Kidney (tissue), 14 donors: ENCODE data around the gene IDUA. TPM values are rescaled to one million over a fixed set of nuclear protein-coding genes. Genes with fewer than 3 reads are reported as not detected.
A peak's percentile ranks its signal among the peaks of the same experiment; 100 is the strongest.

Source experiments
- DNase-seq, 5 donors: peaks; one replicate each; pipeline ENCODE4 v3.0.0-alpha.2; 2013 to 2020
- FAIRE-seq: peaks from 2 replicates; lab custom pipeline; 2012; peaks lifted over from hg19 to GRCh38; lab: Jason Lieb, UNC
- H3K27ac ChIP-seq, 2 donors: one replicate each; pipeline ENCODE4 v1.7.0; 2013; ENCODE audit warnings: low read depth in 2 of 2, low read length in 2 of 2, inconsistent platforms in 1 of 2
- H3K27me3 ChIP-seq: one replicate; pipeline ENCODE4 v1.7.1; 2013; ENCODE audit warnings: low read length, inconsistent platforms; ENCODE audit not compliant: control insufficient read depth, insufficient read depth
- H3K36me3 ChIP-seq, 3 donors: one replicate each; pipeline versions ENCODE4 v1.7.0 to v1.7.1; 2013; ENCODE audit warnings: low read length in 3 of 3, control low read depth in 1 of 3, inconsistent platforms in 1 of 3; ENCODE audit not compliant: insufficient read depth in 3 of 3, control insufficient read depth in 2 of 3
- H3K4me1 ChIP-seq, 3 donors: one replicate each; pipeline versions ENCODE4 v1.7.0 to v1.7.1; 2013; ENCODE audit warnings: low read length in 3 of 3, inconsistent platforms in 1 of 3, low read depth in 1 of 3; ENCODE audit not compliant: control insufficient read depth in 2 of 3, insufficient read depth in 2 of 3
- H3K4me3 ChIP-seq, 3 donors: one replicate each; pipeline versions ENCODE4 v1.7.0 to v1.8.1; 2013; ENCODE audit warnings: low read length in 3 of 3, control low read depth in 1 of 3, inconsistent platforms in 1 of 3
- H3K9ac ChIP-seq, 3 donors: one replicate each; pipeline versions ENCODE4 v1.7.0 to v1.7.1; 2013; ENCODE audit warnings: low read length in 3 of 3, control low read depth in 1 of 3, inconsistent platforms in 1 of 3
- H3K9me3 ChIP-seq, 3 donors: one replicate each; pipeline versions ENCODE4 v1.7.0 to v1.7.1; 2013; ENCODE audit warnings: low read length in 3 of 3, control low read depth in 1 of 3, inconsistent platforms in 1 of 3; ENCODE audit not compliant: control insufficient read depth in 2 of 3, insufficient read depth in 1 of 3
- intact Hi-C: fragments of 100-400 bp; cut with DNase I; formaldehyde crosslinking; loops from one replicate; pipeline ENCODE4 v1.11.1; 2022
- polyA plus RNA-seq: library from polyadenylated mRNA; stranded (reverse); fragments of 350-450 nt; fragmentation: Illumina TruSeq; extraction: RNeasy Lipid Tissue Mini Kit (QIAGEN cat#74804); gene quantifications from one replicate; pipeline ENCODE4 v1.2.3, GENCODE V29; 2014; ENCODE audit warnings: low read depth, low replicate concordance; ENCODE audit not compliant: insufficient read depth
- total RNA-seq: library from RNA; stranded (reverse); fragmentation: NEBNext Ultra II Directional; extraction: Animal tissue kit (Norgen Biotek cat#: 25700); gene quantifications from one replicate; pipeline ENCODE4 v1.2.1, GENCODE V29; 2021
- TF ChIP-seq, protein P1 (sequence below): IDR thresholded peaks from 3 replicates; pipeline ENCODE4 v1.5.1; 2012; ENCODE audit warnings: mild to moderate bottlenecking, moderate library complexity, borderline replicate concordance; ENCODE audit not compliant: insufficient read depth; ENCODE audit errors: extremely low read depth
- donor health status: control.
- donor health status: control.
- donor health status: control.
- donor health status: control.
- donor health status: control.
- donor health status: DM: yes; HTN: yes; CAD: no.
- donor health status: Normal renal cell carcinoma (clear cell type).

IDUA gene
- total and polyA plus RNA-seq, 2 donors from 2014 or later, result 11.9 to 58.5 TPM

GRCh38 chr4:957231-957580 is 29.6 kb upstream of the IDUA start:
- H3K36me3 ChIP-seq, result peaks cover 0 to 5% (median 0%) of the 10 kb centered on the region in 3 donors
- peak in 1 of 5 donors; percentile 59 for DNase-seq
- no peak for FAIRE-seq

GRCh38 chr4:957581-958313 is 29.1 kb upstream of the IDUA start:
- no peaks in the 10 kb centered on the region for H3K27me3 ChIP-seq
- DNase-seq (peak in 2 of 5 donors; percentile 24 to 73), FAIRE-seq (no peak)
- no peaks in the 10 kb centered on the region for H3K4me1 ChIP-seq
- no peaks in the 10 kb centered on the region for H3K9me3 ChIP-seq
- no peak overlapping the region for H3K9ac ChIP-seq
- peaks cover 0 to 5% (median 0%) of the 10 kb centered on the region in 3 donors for H3K36me3 ChIP-seq
- no peak overlapping the region for H3K27ac ChIP-seq
- intact Hi-C loops, result no loop called here
- TF ChIP-seq, protein P1, sequence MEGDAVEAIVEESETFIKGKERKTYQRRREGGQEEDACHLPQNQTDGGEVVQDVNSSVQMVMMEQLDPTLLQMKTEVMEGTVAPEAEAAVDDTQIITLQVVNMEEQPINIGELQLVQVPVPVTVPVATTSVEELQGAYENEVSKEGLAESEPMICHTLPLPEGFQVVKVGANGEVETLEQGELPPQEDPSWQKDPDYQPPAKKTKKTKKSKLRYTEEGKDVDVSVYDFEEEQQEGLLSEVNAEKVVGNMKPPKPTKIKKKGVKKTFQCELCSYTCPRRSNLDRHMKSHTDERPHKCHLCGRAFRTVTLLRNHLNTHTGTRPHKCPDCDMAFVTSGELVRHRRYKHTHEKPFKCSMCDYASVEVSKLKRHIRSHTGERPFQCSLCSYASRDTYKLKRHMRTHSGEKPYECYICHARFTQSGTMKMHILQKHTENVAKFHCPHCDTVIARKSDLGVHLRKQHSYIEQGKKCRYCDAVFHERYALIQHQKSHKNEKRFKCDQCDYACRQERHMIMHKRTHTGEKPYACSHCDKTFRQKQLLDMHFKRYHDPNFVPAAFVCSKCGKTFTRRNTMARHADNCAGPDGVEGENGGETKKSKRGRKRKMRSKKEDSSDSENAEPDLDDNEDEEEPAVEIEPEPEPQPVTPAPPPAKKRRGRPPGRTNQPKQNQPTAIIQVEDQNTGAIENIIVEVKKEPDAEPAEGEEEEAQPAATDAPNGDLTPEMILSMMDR, result no peak
- H3K4me3 ChIP-seq, result no peak overlapping the region

More at GRCh38 chr4:957231-957580, 29.6 kb upstream of the IDUA start:
- Histone ChIP-seq H3K4me3 (no peak overlapping the region), H3K9ac (no peak overlapping the region), H3K9me3 (no peaks in the 10 kb centered on the region), H3K4me1 (no peaks in the 10 kb centered on the region), H3K27ac (no peak overlapping the region), H3K27me3 (no peaks in the 10 kb centered on the region)
- TF ChIP-seq, protein P1, result no peak
- intact Hi-C loops, result no loop called here

- intact Hi-C loops, result no loop called here
- Histone ChIP-seq H3K27ac (no peak overlapping the region), H3K36me3 (peaks cover 0 to 5% (median 0%) of the 10 kb centered on the region in 3 donors)
Measured at GRCh38 chr4:958314-958665, 28.6 kb upstream of the IDUA start.

More at GRCh38 chr4:958314-958665, 28.6 kb upstream of the IDUA start:
- H3K4me3 ChIP-seq, result no peak overlapping the region
- H3K9ac ChIP-seq, result no peak overlapping the region
- H3K27me3 ChIP-seq, result no peaks in the 10 kb centered on the region
- no peaks in the 10 kb centered on the region for H3K9me3 ChIP-seq
- no peak for FAIRE-seq
- no peaks in the 10 kb centered on the region for H3K4me1 ChIP-seq
- DNase-seq, result peak in 1 of 5 donors; percentile 15
- TF ChIP-seq, protein P1, result no peak
